Epithelial cell of proximal tubule (primary cell): ENCODE data around the gene MYO1H. TPM values are rescaled to one million over a fixed set of nuclear protein-coding genes. Genes with fewer than 3 reads are reported as not detected.

Experiments
- DNase-seq: peaks from one replicate; pipeline ENCODE4 v3.0.0-alpha.2; 2011; ENCODE audit warnings: low read depth
- H3K4me3 ChIP-seq: 2 replicates; pipeline ENCODE4 v1.5.1; 2011; ENCODE audit warnings: low read depth, mild to moderate bottlenecking, low read length
- total RNA-seq: library from RNA; depleted of rRNA; stranded (reverse); fragments of >200 nt; gene quantifications from 2 replicates; pipeline ENCODE4 v1.2.3, GENCODE V29; 2015
- TF ChIP-seq, protein P1 (sequence below): conservative IDR thresholded peaks from 2 replicates; pipeline ENCODE4 v1.5.1; 2012; ENCODE audit warnings: low read depth, mild to moderate bottlenecking, low read length

The MYO1H gene
- total RNA-seq, 1 donor from 2014 or later: not detected

DNA sequence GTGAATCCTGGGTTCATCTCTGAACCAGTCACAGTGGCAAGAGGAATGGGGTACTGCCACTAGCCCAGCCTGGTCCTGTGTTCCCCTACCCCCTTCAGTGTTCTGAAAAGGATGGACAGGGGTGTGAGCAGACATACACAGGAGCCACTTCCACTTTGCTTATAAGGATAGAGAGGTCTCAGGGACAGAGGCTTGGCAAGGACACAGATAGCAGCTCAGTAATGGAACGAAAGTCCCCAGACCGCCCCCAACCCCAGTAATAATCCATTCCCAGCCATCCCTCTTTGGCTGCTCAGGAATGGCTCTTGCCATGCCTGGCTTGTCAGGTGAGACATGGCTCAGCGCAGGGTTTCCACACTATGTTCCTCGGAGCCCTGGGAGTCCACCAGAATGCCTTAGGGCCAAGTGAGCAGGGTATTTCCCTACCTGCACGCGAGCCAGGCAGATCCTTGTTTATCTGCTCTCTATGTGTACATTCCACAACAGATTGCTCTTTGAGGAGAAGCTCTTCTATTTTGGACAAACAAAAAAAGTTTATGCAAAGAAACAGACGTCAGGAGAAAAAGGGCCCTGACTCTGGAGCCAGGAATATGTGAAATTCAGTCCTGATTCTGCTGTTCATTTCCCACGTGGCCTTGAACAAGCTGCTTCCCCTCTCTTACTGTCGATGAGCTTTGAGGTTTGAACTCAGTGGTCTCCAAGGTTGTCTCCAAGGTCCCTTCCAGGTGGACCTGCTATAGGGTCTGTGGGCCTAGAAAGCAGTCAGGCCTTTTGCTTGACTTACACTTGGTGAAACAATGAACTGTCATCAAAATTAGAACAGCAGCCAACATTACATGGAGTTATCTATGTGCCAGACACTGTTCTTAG is 139.7 kb downstream of the MYO1H start:
- TF ChIP-seq, protein P1, sequence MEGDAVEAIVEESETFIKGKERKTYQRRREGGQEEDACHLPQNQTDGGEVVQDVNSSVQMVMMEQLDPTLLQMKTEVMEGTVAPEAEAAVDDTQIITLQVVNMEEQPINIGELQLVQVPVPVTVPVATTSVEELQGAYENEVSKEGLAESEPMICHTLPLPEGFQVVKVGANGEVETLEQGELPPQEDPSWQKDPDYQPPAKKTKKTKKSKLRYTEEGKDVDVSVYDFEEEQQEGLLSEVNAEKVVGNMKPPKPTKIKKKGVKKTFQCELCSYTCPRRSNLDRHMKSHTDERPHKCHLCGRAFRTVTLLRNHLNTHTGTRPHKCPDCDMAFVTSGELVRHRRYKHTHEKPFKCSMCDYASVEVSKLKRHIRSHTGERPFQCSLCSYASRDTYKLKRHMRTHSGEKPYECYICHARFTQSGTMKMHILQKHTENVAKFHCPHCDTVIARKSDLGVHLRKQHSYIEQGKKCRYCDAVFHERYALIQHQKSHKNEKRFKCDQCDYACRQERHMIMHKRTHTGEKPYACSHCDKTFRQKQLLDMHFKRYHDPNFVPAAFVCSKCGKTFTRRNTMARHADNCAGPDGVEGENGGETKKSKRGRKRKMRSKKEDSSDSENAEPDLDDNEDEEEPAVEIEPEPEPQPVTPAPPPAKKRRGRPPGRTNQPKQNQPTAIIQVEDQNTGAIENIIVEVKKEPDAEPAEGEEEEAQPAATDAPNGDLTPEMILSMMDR: no peak
- H3K4me3 ChIP-seq: no peak overlapping the region
- no peak for DNase-seq

- H3K4me3 ChIP-seq: no peak overlapping the region
- DNase-seq: no peak
- TF ChIP-seq, protein P1: no peak
Measured at GRCh38 chr12:109488051-109488665, 140.5 kb downstream of the MYO1H start.

DNA sequence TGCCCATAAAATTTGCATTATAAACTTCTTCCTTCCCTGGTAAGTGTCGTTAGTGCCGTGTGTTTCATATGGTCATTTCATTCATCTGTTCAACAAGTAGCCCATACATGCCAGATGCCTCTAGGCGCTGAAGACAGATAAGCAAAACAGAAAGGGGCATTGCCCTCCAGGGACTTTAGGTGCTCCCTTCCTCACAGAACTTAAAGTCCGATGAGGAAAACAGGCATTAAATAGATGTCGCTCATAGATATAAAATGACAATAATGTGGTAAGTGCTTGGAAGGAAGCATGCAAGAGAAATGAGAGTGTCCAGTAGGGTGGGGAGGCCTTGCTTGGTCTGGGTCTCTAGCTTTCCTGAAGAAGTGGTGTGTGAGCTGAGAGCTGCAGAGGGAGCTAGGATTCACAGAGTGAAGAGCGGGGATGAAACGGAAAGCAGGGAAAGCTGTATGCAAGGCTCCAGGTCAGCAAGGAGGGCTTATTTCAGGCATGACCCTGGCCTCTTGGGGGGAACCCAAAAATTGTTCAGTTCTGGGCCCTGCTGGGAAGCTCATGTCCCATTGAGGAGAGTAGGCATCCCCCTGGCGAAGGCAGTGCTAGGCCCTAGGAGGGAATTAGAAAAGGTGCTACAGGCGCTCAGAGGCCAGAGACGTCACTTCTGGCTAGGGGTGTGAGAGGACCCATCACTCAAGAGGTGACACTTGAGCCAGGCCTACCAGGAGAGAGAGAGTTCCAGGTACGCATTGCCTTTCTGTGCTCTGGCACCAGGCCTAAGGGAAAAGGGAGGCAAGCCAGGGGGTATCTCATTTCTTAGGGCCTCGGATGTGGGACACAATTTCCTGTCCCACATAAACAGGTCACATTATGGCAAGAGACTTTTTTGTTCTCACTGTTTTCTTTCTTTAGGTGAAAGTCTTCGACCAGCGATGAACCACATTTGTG is 141.6 kb downstream of the MYO1H start:
- no peak for DNase-seq
- H3K4me3 ChIP-seq: no peak overlapping the region
- TF ChIP-seq, protein P1: no peak

DNA sequence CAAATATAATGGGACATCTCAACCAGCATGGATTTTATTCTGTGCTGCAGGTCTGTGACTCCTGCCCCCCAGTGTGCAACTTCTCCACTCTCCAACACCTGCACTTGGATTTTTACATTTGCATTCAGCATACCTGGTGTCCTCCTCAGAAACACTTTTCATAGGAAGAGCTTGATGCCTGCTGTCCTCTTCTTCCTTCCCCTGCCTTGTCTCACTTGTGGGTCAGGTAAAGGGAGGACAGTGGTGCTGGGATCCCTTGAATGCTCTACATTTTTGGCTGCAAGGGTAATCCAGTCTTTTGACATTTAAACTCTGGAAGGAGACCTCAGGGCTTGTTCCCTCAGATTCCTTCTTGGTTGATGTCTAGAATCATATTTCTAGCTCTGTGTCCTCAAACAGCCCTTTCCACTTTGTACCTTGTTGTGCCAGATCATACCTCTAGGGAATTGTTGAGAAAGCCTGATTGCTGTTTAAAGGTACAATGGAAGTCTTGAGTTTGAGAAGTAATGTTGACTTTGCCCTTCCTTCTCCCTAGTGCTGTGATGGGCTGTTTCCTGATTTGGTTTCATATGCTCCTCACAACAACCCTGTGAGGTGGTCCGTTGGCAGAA is 142.4 kb downstream of the MYO1H start:
- no peak overlapping the region for H3K4me3 ChIP-seq
- TF ChIP-seq, protein P1: no peak
- no peak for DNase-seq

DNA sequence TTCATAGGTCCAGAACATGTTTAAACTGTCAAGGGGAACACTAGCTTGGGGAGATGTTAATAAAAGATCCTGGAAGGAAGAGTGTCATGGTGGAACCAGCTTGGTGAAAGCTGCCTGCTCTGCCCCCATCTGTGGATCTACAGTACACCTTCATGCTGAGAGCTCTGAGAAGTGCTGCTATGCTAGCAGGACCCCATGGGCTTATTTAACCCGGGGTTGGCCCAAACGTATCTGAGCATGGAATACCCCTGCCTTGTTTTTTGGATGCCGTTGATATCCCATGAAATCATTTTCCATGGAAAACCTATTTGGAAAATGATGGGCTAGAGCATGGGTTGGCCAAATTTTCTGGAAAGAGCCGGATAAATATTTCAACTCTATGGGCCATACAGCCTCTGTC is 144.0 kb downstream of the MYO1H start:
- TF ChIP-seq, protein P1: no peak
- H3K4me3 ChIP-seq: no peak overlapping the region
- no peak for DNase-seq

GRCh38 chr12:109492371-109492770 is 144.7 kb downstream of the MYO1H start:
- no peak overlapping the region for H3K4me3 ChIP-seq
- TF ChIP-seq, protein P1: no peak
- no peak for DNase-seq
